Epithelial cell of esophagus (primary cell): Measurements from ENCODE around the gene NSG1.

Experiments used
- DNase-seq: peaks from one replicate; pipeline ENCODE4 v3.0.0; 2010; ENCODE audit warnings: low read depth
- H3K4me3 ChIP-seq: 2 replicates; pipeline ENCODE4 v1.5.1; 2011; ENCODE audit warnings: mild to moderate bottlenecking, low read length, control low read depth
- TF ChIP-seq, protein P1 (sequence below): IDR thresholded peaks from 2 replicates; pipeline ENCODE4 v1.5.1; 2011; ENCODE audit warnings: low read depth, mild to moderate bottlenecking, low read length, control low read depth, inconsistent platforms; ENCODE audit not compliant: insufficient read depth; ENCODE audit errors: missing control alignments

NSG1 gene

GRCh38 chr4:4405358-4405962 is 18.6 kb downstream of the NSG1 start:
- no peak for DNase-seq

DNA sequence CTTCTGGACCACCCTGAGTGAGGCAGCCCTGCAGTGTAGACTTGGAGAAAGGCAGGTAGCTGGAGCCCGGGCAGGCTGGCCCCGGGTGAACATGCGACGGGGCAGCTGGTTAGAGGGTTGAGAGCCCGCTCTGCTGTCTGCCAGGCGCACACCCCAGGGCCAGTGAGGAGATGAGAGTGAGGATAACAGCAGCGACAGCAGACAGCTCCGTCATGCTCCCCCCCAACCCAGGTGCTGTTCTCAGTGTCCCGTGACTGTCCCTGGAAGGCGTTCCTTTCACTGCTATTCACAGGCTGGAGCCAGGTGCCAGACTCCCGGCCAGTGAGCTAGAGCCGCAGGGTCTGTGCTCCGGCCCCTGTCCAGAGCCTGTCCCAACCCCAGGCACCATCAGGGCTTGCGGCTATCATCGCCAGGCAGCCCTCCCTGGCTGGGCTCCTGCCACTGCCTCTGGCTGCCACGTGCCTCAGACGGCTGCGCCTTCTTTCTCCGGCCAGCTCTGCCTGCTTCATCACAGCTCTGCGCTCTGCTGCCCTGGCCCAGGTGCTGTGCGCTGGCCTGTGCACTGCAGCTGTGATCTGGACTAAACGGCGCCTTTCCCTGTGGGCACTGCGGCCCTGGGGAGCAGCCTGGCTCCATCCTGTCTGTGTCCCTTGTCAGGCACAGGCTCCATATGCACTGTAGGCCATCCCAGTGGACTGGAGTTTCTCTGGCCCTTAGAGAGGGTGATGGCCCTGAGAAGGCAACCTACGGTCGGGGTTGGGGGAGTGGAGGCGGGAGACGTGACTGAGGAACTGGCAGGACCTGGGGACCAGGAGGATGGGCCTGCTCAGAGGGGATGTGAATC is 19.8 kb downstream of the NSG1 start:
- H3K4me3 ChIP-seq = no peak overlapping the region
- no peak for DNase-seq
- TF ChIP-seq, protein P1, sequence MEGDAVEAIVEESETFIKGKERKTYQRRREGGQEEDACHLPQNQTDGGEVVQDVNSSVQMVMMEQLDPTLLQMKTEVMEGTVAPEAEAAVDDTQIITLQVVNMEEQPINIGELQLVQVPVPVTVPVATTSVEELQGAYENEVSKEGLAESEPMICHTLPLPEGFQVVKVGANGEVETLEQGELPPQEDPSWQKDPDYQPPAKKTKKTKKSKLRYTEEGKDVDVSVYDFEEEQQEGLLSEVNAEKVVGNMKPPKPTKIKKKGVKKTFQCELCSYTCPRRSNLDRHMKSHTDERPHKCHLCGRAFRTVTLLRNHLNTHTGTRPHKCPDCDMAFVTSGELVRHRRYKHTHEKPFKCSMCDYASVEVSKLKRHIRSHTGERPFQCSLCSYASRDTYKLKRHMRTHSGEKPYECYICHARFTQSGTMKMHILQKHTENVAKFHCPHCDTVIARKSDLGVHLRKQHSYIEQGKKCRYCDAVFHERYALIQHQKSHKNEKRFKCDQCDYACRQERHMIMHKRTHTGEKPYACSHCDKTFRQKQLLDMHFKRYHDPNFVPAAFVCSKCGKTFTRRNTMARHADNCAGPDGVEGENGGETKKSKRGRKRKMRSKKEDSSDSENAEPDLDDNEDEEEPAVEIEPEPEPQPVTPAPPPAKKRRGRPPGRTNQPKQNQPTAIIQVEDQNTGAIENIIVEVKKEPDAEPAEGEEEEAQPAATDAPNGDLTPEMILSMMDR = no peak

More at GRCh38 chr4:4405358-4405962, 18.6 kb downstream of the NSG1 start:
- TF ChIP-seq, protein P1 = no peak
- H3K4me3 ChIP-seq = no peak overlapping the region

DNA sequence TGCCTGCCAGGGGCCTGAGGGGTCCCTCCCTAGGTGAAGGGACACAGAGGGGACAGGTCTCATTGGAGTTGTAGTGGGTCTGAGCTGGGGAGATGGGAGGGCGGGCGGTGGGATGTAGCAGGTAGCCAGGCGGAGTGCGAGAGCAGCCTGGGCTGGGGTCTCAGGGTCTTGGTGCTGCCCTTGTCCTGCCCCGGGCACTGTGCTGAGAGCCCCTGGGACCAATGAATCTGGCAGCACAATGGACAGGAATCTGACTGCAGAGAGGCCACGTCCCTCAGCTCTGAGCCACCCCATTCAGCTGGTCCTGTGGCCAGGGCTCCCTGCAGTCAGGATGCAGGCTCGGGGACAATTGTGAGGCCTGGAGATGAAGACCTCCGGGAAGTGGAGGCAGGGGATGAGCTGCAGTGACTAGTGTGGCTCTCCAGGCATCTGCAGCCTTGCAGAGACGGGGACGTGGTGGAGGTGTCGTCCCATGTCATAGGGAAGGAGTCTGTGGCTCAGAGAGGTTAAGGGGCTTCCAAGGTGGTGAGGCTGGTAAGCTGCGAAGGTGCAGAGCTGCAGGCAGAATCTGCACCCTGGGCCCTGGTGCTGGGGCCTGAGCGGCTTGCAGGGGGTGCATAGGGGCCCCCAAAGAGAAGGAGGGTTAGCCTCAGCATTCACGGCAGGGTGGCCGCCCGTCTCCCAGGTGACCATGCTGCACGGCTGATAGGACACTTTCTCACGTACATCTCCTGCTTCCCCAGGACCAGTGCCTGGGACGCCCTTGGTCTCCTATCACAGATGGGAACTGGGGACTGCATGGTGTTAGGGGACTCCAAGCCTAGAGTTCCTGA is 20.6 kb downstream of the NSG1 start:
- DNase-seq = no peak
- TF ChIP-seq, protein P1 = no peak

GRCh38 chr4:4408132-4408523 is 21.2 kb downstream of the NSG1 start:
- TF ChIP-seq, protein P1 = no peak
- H3K4me3 ChIP-seq = no peak overlapping the region
- no peak for DNase-seq

More for the DNA sequence above, 20.6 kb downstream of the NSG1 start:
- no peak overlapping the region for H3K4me3 ChIP-seq

DNA sequence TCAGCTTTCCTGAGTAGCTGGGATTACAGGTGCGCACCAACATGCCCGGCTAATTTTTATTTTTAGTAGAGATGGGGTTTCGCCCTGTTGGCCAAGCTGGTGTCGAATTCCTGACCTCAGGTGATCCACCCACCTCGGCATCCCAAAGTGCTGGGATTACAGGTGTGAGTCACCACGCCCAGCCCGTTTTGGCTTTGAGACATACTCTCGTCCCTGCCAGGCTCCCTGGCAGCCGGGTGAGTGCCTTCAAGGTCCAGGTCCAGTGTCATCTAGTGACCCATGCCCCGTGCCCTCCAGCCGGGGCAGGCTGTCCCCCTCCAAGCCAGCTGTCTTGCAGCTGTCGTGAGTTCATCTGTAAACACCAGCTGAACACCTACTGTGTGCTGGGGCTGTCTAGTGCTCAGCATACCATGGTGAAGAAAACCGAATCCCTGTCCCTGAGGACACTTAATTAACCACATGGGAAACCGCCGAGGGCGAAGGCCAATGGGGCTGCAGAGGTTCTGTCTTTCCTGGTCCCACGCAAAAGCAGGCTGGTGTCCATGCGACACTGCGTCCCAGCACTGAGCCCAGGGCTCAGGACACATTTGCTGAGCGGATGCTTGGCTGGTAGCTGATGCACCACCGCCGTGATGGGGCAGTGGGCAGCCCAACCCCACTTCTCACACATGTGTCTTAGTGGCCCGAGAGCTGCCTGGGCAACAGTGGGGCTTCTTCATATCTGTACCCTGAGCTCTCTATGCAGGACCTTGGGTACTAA is 21.9 kb downstream of the NSG1 start:
- TF ChIP-seq, protein P1 = no peak
- DNase-seq = peak; percentile 34

GRCh38 chr4:4409416-4410115 is 22.7 kb downstream of the NSG1 start:
- H3K4me3 ChIP-seq = no peak overlapping the region
- no peak for DNase-seq
- TF ChIP-seq, protein P1 = no peak

More for the DNA sequence above, 21.9 kb downstream of the NSG1 start:
- no peak overlapping the region for H3K4me3 ChIP-seq
